ENCODE measurements around the gene GCNA.
"Not testable (repeated sequence)": the region's sequence is repeated elsewhere in the genome, so short reads cannot be mapped to it uniquely, and the experiment has no call there.

The GCNA gene

GRCh38 chrX:71556036-71556435 lies 22.2 kb upstream of the GCNA start:
- no peak for DNase-seq (ENCODE audit: extremely low read depth in 1 of 2, low read depth in 1 of 2)

- no peak for DNase-seq (ENCODE audit: extremely low read depth in 1 of 2, low read depth in 1 of 2)
Measured at GRCh38 chrX:71558920-71559319, 19.3 kb upstream of the GCNA start.

DNA sequence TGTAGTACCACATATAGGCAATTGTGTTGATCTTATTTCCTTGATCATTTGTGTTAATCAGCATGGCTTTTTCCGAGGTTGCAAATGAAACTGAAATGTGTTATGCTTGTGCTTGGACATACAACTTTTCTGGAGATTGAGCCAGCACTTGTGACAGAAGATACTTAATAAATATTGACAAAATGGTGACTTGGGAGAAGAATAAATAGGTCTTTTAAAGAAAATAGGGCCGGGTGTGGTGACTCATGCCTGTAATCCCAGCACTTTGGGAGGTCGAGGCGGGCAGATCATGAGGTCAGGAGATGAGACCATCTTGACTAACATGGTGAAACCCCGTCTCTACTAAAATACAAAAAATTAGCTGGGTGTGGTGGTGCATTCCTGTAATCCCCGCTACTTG lies 18.5 kb upstream of the GCNA start:
- not testable (repeated sequence) for DNase-seq (ENCODE audit: extremely low read depth in 1 of 2, low read depth in 1 of 2)

GRCh38 chrX:71563921-71564320 lies 14.3 kb upstream of the GCNA start:
- no peak for DNase-seq (ENCODE audit: extremely low read depth in 1 of 2, low read depth in 1 of 2)

- no peak for DNase-seq (ENCODE audit: extremely low read depth in 1 of 2, low read depth in 1 of 2)
Measured at GRCh38 chrX:71565474-71566041, 12.7 kb upstream of the GCNA start.

DNA sequence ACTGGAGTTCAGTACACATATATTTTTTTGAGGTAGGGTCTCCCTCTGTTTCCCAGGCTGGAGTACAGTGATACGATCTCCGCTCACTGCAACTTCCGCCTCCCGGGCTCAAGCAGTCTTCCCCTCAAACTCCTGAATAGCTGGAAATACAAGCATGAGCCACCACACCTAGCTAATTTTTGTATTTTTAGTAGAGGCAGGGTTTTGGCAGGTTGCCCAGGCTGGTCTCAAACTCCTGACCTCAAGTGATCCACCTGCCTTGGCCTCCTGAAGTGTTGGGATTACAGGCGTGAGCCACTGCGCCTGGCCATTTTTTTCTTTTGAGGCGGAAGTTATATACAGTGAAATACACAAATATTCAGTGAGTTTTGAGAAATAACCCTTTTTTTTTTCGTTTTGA lies 6.8 kb upstream of the GCNA start:
- DNase-seq (ENCODE audit: extremely low read depth in 1 of 2, low read depth in 1 of 2), result not testable (repeated sequence)

- no peak for DNase-seq (ENCODE audit: extremely low read depth in 1 of 2, low read depth in 1 of 2)
Measured at GRCh38 chrX:71573590-71573989, 4.6 kb upstream of the GCNA start.

DNA sequence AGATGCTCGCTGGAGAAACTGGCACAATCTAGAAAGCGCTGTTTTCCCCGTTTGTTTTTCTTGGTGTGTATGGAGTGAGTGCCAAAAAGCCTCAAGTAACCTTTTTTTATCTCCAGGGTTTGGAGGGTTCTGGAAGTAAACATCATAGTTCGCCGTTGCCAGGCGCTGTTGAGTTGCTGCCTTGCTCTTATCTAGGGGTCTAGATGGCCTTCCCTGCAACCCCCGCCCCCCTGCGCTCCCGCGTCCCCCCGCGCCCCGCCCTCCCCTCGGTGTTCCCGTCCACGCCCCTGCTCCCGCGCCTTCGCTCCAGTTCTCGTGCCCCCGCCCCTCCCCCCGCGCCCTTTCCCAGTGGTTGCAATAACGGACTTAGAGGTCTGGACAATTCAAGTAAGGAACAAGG lies 555 bp upstream of the GCNA start:
- no peak for DNase-seq (ENCODE audit: extremely low read depth in 1 of 2, low read depth in 1 of 2)

- no peak for DNase-seq (ENCODE audit: extremely low read depth in 1 of 2, low read depth in 1 of 2)
Measured at GRCh38 chrX:71579136-71579989, 1.1 kb downstream of the GCNA start.

GRCh38 chrX:71579990-71580380 lies 1.7 kb downstream of the GCNA start:
- no peak for DNase-seq (ENCODE audit: extremely low read depth in 1 of 2, low read depth in 1 of 2)

- no peak for DNase-seq (ENCODE audit: extremely low read depth in 1 of 2, low read depth in 1 of 2)
Measured at GRCh38 chrX:71581210-71581609, 3.0 kb downstream of the GCNA start.

DNA sequence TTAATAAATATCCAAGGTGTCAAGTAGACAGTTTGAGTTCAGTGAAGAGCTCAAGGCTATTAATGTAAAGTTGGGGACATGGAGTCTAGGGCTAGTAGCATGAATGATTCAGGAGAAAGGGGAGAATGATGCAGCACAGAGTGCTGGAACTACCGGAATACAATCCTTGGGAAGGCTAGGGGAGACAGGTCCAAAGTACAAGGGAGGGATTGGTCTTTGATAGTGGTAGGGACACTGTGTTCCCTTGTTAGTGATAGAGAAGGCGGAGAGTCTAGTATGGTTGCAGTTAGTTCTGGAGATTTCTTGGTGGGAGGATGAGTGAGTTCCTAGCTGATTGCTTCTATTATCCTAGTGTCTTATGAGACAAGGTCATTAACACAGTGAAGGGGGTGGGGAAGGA lies 8.7 kb downstream of the GCNA start:
- DNase-seq (ENCODE audit: extremely low read depth in 1 of 2, low read depth in 1 of 2), result no peak

DNA sequence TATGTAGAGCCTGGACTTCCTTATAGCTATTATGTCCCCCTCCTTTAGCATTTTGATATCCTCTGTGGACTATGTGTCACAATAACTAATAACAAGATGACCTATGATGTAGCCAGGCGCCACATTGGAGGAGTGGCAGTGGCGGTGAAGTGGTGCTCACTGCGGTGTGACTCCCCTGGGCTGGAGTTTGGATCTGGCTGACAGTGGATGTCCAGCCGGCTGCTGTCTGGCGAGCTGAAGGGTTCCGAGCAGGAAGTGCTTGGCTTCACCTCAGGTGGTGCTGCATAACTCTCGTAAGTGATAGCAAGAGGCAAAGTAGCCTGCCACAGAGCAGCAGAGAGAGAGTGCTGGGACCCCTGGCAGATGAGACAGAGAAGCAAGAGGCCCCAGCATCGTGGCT lies 15.0 kb downstream of the GCNA start:
- DNase-seq (ENCODE audit: extremely low read depth in 1 of 2, low read depth in 1 of 2), result not testable (repeated sequence)

GRCh38 chrX:71599965-71600364 lies 21.7 kb downstream of the GCNA start:
- no peak for DNase-seq (ENCODE audit: extremely low read depth in 1 of 2, low read depth in 1 of 2)

GRCh38 chrX:71603618-71604017 lies 25.4 kb downstream of the GCNA start:
- DNase-seq (ENCODE audit: extremely low read depth in 1 of 2, low read depth in 1 of 2), result no peak

GRCh38 chrX:71604141-71604540 lies 25.9 kb downstream of the GCNA start:
- no peak for DNase-seq (ENCODE audit: extremely low read depth in 1 of 2, low read depth in 1 of 2)

GRCh38 chrX:71604796-71605568 lies 26.7 kb downstream of the GCNA start:
- DNase-seq (ENCODE audit: extremely low read depth in 1 of 2, low read depth in 1 of 2), result no peak

GRCh38 chrX:71606536-71607216 lies 28.4 kb downstream of the GCNA start:
- no peak for DNase-seq (ENCODE audit: extremely low read depth in 1 of 2, low read depth in 1 of 2)

- DNase-seq (ENCODE audit: extremely low read depth in 1 of 2, low read depth in 1 of 2), result no peak
Measured at GRCh38 chrX:71607488-71607887, 29.3 kb downstream of the GCNA start.

- DNase-seq (ENCODE audit: extremely low read depth in 1 of 2, low read depth in 1 of 2), result no peak
Measured at GRCh38 chrX:71609095-71609750, 31.0 kb downstream of the GCNA start.

DNA sequence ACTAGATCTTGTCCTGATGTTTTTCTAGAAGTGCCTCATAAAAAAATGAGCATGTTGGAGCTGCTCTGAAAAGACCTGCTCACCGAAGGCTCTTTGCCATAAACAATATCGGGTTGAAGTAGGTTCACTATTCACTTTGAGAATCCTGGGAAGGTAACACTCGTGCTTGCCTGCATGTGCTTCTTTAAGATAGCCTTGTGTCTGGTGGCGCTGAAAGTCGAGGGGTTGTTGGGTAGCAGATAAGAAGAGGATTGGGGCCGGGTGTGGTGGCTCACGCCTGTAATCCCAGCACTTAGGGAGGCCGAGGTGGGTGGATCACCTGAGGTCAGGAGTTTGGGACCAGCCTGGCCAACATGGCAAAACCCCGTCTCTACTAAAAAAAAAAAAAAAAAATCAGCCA lies 33.5 kb downstream of the GCNA start:
- DNase-seq (ENCODE audit: extremely low read depth in 1 of 2, low read depth in 1 of 2), result not testable (repeated sequence)
